Measurements from ENCODE around the gene BEST1.

- no peak for TF ChIP-seq EZH2 (IDR thresholded peaks at IDR 0.05; ENCODE audit: insufficient read depth, poor library complexity, severe bottlenecking)
- no peak for TF ChIP-seq EZH2phosphoT487 (IDR thresholded peaks at IDR 0.05; ENCODE audit: insufficient read depth, low read depth)
Observed at GRCh38 chr11:61975638-61976419, 25.7 kb downstream of the BEST1 start.

All from GM23248 (cell line).